Mesodermal cell (in vitro differentiated cells): Measurements from ENCODE around the gene PEX5L. TPM values are rescaled to one million over a fixed set of nuclear protein-coding genes. Genes with fewer than 3 reads are reported as not detected.

Source experiments
- H3K27ac ChIP-seq: 2 replicates; pipeline ENCODE4 v1.7.0; 2013; ENCODE audit warnings: mild to moderate bottlenecking, low read depth, low read length, moderate library complexity; ENCODE audit not compliant: severe bottlenecking
- H3K36me3 ChIP-seq: 2 replicates; pipeline ENCODE4 v1.7.1; 2013; ENCODE audit warnings: mild to moderate bottlenecking, low read length, moderate library complexity; ENCODE audit not compliant: control insufficient read depth, insufficient read depth
- H3K4me1 ChIP-seq: one replicate; pipeline ENCODE4 v1.7.1; 2013; ENCODE audit warnings: mild to moderate bottlenecking, low read length; ENCODE audit not compliant: insufficient read depth, control insufficient read depth, poor library complexity, severe bottlenecking
- H3K4me3 ChIP-seq: 2 replicates; pipeline ENCODE4 v1.7.0; 2013; ENCODE audit warnings: low read length, control low read depth, mild to moderate bottlenecking; ENCODE audit not compliant: insufficient read depth, poor library complexity, severe bottlenecking; ENCODE audit errors: extremely low read depth
- H3K9me3 ChIP-seq: 2 replicates; pipeline ENCODE4 v1.7.1; 2013; ENCODE audit warnings: mild to moderate bottlenecking, low read length, moderate library complexity; ENCODE audit not compliant: control insufficient read depth
- WGBS, 2 experiments: methylation state at CpG; one replicate each; pipeline ENCODE4 v1.1.5; 2013; ENCODE audit warnings: missing lambda C conversion rate in 2 of 2; ENCODE audit not compliant: insufficient coverage in 2 of 2; 5-methylcytosine and 5-hydroxymethylcytosine counted together
- polyA plus RNA-seq, 2 experiments: library from polyadenylated mRNA; stranded (reverse); fragments of 50-300 nt; gene quantifications; one replicate each; pipeline ENCODE4 v1.2.3, GENCODE V29; 2013

Gene PEX5L, protein sequence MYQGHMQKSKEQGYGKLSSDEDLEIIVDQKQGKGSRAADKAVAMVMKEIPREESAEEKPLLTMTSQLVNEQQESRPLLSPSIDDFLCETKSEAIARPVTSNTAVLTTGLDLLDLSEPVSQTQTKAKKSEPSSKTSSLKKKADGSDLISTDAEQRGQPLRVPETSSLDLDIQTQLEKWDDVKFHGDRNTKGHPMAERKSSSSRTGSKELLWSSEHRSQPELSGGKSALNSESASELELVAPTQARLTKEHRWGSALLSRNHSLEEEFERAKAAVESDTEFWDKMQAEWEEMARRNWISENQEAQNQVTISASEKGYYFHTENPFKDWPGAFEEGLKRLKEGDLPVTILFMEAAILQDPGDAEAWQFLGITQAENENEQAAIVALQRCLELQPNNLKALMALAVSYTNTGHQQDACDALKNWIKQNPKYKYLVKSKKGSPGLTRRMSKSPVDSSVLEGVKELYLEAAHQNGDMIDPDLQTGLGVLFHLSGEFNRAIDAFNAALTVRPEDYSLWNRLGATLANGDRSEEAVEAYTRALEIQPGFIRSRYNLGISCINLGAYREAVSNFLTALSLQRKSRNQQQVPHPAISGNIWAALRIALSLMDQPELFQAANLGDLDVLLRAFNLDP
- polyA plus RNA-seq (2013, experiment 1 of 2): 0.66 TPM
- polyA plus RNA-seq (2013, experiment 2 of 2): 0.46 TPM

DNA sequence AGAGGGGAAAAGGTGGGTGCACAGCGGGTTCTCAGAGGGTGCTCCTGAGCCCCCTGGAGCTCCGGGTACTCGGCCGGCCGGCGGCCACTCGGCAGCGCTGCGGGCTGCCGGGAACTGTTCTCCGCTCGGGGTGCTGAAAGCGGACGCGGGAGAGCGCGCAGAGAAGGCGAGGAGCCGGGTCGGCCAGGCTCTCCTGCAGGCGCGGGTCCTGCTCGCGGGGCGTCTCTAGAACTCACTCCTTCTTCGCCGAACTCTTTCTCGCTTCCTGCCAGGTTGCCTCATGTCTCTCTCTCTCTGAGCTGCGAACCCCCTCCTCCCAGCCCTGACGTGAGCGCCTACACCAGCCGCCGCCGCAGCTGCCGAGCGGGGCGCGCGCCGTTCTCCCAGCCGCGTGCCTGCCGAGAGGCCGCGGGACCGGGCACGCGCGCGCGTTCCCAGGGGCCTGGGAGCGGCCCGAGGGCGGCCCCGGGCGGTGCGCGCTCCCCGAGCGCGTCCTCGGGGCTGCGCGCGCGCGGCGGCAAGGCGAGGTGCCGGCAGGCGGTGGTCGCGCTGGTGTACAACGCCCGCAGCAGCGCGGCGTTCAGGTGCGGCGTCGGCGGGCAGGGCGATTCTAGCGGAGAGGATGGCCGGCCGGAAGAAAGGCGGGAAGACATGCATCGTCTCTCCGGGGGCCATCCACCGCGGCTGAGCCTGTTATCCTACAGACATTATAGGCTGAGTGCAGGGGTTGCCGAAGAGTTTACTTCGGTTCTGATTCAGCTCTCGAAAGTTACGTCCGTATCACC lies at the start of gene PEX5L:
Gene PEX5L (minus strand): TSS at position 267 of the 785 bp plus-strand sequence. CDS start 338 bp downstream, outside the sequence.
- H3K4me1 ChIP-seq: no peaks in the 10 kb centered on the region
- H3K27ac ChIP-seq: no peak within 1 kb of the TSS
- no peaks in the 10 kb centered on the region for H3K36me3 ChIP-seq
- H3K9me3 ChIP-seq: no peaks in the 10 kb centered on the region
- WGBS, 2 experiments: 0 to 1% methylated on average over 61 to 67 of the region's 96 CpGs
- peak within 1 kb of the TSS; percentile 40 for H3K4me3 ChIP-seq

DNA sequence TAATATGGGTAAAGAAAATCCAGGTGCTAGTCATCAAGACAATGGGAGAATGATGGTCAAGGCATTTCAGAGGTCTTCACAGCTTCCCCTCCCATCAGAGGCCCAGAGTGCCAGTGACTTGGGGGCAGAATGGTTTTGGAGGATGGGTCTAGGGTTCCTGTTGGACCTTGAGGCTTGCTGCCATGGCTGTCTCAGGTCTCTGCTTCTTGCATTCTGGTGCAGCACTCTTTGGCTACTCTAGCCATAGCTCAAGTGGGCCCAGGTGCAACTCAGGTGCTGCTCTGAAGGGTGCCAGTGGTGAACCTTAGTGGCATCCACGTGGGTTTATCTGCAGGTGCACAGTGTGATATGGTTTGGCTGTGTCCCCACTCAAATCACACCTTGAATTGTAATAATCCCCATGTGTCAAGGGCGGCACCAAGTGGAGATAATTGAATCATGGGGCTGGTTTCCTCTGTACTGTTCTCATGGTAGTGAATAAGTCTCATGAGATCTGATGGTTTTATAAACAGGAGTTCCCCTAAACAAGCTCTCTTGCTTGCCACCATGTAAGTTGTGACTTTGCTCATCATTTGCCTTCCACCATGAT lies 48.5 kb upstream of the PEX5L start:
- no peak overlapping the region for H3K27ac ChIP-seq
- H3K9me3 ChIP-seq: no peaks in the 10 kb centered on the region
- no peaks in the 10 kb centered on the region for H3K36me3 ChIP-seq
- 100% methylated on average over 1 of the region's 2 CpGs; no CpG with 5 or more reads in 1 of the 2 experiments for WGBS, 2 experiments
- H3K4me3 ChIP-seq: no peak overlapping the region
- no peaks in the 10 kb centered on the region for H3K4me1 ChIP-seq

- Histone ChIP-seq H3K27ac (no peak overlapping the region), H3K9me3 (no peaks in the 10 kb centered on the region), H3K4me3 (no peak overlapping the region), H3K36me3 (no peaks in the 10 kb centered on the region), H3K4me1 (no peaks in the 10 kb centered on the region)
- 78% methylated on average over 1 of the region's 2 CpGs; no CpG with 5 or more reads in 1 of the 2 experiments for WGBS, 2 experiments
Observed at GRCh38 chr3:180082699-180083098, 46.0 kb upstream of the PEX5L start.

- Histone ChIP-seq H3K27ac (no peak overlapping the region), H3K36me3 (no peaks in the 10 kb centered on the region), H3K9me3 (no peaks in the 10 kb centered on the region), H3K4me3 (no peak overlapping the region), H3K4me1 (no peaks in the 10 kb centered on the region)
- WGBS, 2 experiments: 43 to 69% methylated on average over 1 to 2 of the region's 2 CpGs
Observed at GRCh38 chr3:180078592-180078991, 41.9 kb upstream of the PEX5L start.

DNA sequence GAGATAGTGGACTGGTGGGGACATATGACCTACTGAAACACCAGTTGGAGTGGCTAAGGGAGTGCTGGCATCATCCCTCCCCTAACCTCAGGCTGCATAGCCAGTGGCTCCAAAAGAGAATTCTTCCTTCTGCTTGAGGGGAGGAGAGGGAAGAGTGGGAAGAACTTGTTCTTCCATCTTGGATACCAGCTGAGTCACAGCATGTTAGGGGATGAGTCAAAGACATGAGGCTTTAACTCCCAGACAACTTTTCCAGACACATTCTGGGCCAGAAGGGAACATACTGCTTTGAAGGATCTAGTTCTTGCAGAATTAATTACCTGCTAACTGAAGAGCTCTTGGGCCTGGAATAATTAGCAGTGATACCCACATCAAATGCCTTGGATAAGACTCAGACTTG lies 36.8 kb upstream of the PEX5L start:
- H3K9me3 ChIP-seq: no peaks in the 10 kb centered on the region
- H3K4me1 ChIP-seq: no peaks in the 10 kb centered on the region
- no peak overlapping the region for H3K4me3 ChIP-seq
- H3K36me3 ChIP-seq: no peaks in the 10 kb centered on the region
- H3K27ac ChIP-seq: no peak overlapping the region

- Histone ChIP-seq H3K4me1 (no peaks in the 10 kb centered on the region), H3K36me3 (no peaks in the 10 kb centered on the region), H3K9me3 (no peaks in the 10 kb centered on the region), H3K27ac (no peak overlapping the region), H3K4me3 (no peak overlapping the region)
- WGBS, 2 experiments: 40% methylated on average over 1 of the region's 1 CpG; no CpG with 5 or more reads in 1 of the 2 experiments
Observed at GRCh38 chr3:180072786-180073185, 36.0 kb upstream of the PEX5L start.

DNA sequence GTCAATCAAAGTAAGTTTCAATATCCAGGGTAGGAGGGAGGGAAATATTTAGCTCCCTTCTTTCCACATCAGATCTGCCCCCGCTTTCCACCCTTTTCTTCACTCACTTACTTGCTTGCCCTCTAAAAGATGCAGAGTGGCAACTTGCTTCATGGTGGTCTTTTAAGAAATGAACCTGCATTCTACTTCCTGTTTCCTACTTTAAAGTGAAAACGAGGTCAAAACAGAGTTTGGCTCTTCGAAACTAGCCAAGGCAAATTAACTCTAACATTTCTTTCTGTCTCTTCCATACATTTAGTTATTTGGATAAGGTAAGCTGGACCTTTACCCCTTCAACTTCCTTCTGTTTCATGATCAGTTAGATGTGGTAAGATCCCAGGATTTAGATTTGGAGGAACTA lies 34.2 kb upstream of the PEX5L start:
- 67% methylated on average over 1 of the region's 3 CpGs; no CpG with 5 or more reads in 1 of the 2 experiments for WGBS, 2 experiments
- no peak overlapping the region for H3K27ac ChIP-seq

GRCh38 chr3:180068023-180068422 lies 31.3 kb upstream of the PEX5L start:
- H3K9me3 ChIP-seq: no peaks in the 10 kb centered on the region
- H3K27ac ChIP-seq: no peak overlapping the region
- no peak overlapping the region for H3K4me3 ChIP-seq
- 50% methylated on average over 1 of the region's 1 CpG; no CpG with 5 or more reads in 1 of the 2 experiments for WGBS, 2 experiments
- no peaks in the 10 kb centered on the region for H3K36me3 ChIP-seq
- no peaks in the 10 kb centered on the region for H3K4me1 ChIP-seq

More for the DNA sequence above, 34.2 kb upstream of the PEX5L start:
- Histone ChIP-seq H3K4me1 (no peaks in the 10 kb centered on the region), H3K9me3 (no peaks in the 10 kb centered on the region), H3K36me3 (no peaks in the 10 kb centered on the region), H3K4me3 (no peak overlapping the region)

GRCh38 chr3:180066598-180066997 lies 29.9 kb upstream of the PEX5L start:
- H3K4me1 ChIP-seq: no peaks in the 10 kb centered on the region
- no peaks in the 10 kb centered on the region for H3K9me3 ChIP-seq
- no peak overlapping the region for H3K27ac ChIP-seq
- 89% methylated on average over 1 of the region's 1 CpG; no CpG with 5 or more reads in 1 of the 2 experiments for WGBS, 2 experiments
- no peak overlapping the region for H3K4me3 ChIP-seq
- H3K36me3 ChIP-seq: no peaks in the 10 kb centered on the region

- Histone ChIP-seq H3K4me3 (no peak overlapping the region), H3K4me1 (peaks cover 8% of the 10 kb centered on the region), H3K9me3 (no peaks in the 10 kb centered on the region), H3K36me3 (no peaks in the 10 kb centered on the region), H3K27ac (no peak overlapping the region)
- WGBS, 2 experiments: 91 to 100% methylated on average over 1 of the region's 1 CpG
Observed at GRCh38 chr3:180063783-180064182, 27.0 kb upstream of the PEX5L start.
